ENCODE results near the gene CCDC88C. TPM values are rescaled to one million over a fixed set of nuclear protein-coding genes. Genes with fewer than 3 reads are reported as not detected.

The CCDC88C gene
- total RNA-seq, 1 experiment from 2014 or later = 29.8 TPM

- POLR2A ChIA-PET = no interaction called here
- H3K4me3 Mint-ChIP-seq (ENCODE audit: unreplicated experiment) = no peak overlapping the region
- TF ChIP-seq CTCF (IDR thresholded peaks at IDR 0.05; ENCODE audit: insufficient read depth in 1 of 2, low read depth in 1 of 2, low read length in 1 of 2, severe bottlenecking in 1 of 2, unreplicated experiment in 1 of 2) = no peak
- CTCF ChIA-PET = no interaction called here
- H3K9me3 Mint-ChIP-seq (ENCODE audit: unreplicated experiment) = no peaks in the 10 kb centered on the region
- no peaks in the 10 kb centered on the region for H3K27me3 Mint-ChIP-seq (ENCODE audit: insufficient read depth, unreplicated experiment)
- H3K9me3 ChIP-seq = no peaks in the 10 kb centered on the region
- H3K4me3 ChIP-seq (ENCODE audit: low read depth, low read length) = no peak overlapping the region
- no peak overlapping the region for H3K27ac Mint-ChIP-seq (ENCODE audit: unreplicated experiment)
- H3K4me1 Mint-ChIP-seq (ENCODE audit: low read depth, unreplicated experiment) = no peaks in the 10 kb centered on the region
- no peaks in the 10 kb centered on the region for H3K27me3 ChIP-seq (replicated peaks; ENCODE audit: control insufficient read depth, insufficient read depth, low read length)
- H3K36me3 ChIP-seq (ENCODE audit: control insufficient read depth, insufficient read depth, low read length) = no peaks in the 10 kb centered on the region
- intact Hi-C loops (cut with micrococcal nuclease; ENCODE audit: unreplicated experiment) = no loop called here
- no peaks in the 10 kb centered on the region for H3K36me3 Mint-ChIP-seq (ENCODE audit: insufficient read depth, unreplicated experiment)
- no TSS peak for BruUV-seq (replicated peaks)
- DNase-seq = no peak
- no peaks in the 10 kb centered on the region for H3K4me1 ChIP-seq
Observed at GRCh38 chr14:91369628-91370445, 47.8 kb downstream of the CCDC88C start.

- no peak overlapping the region for H3K4me3 ChIP-seq (ENCODE audit: low read depth, low read length)
Observed at GRCh38 chr14:91368776-91369416, 48.7 kb downstream of the CCDC88C start.

More at GRCh38 chr14:91368776-91369416, 48.7 kb downstream of the CCDC88C start:
- BruUV-seq (replicated peaks) = no TSS peak
- no peak for DNase-seq
- no peak for TF ChIP-seq CTCF (IDR thresholded peaks at IDR 0.05; ENCODE audit: insufficient read depth in 1 of 2, low read depth in 1 of 2, low read length in 1 of 2, severe bottlenecking in 1 of 2, unreplicated experiment in 1 of 2)
- intact Hi-C loops (cut with micrococcal nuclease; ENCODE audit: unreplicated experiment) = no loop called here
- no peaks in the 10 kb centered on the region for H3K27me3 ChIP-seq (replicated peaks; ENCODE audit: control insufficient read depth, insufficient read depth, low read length)
- no peaks in the 10 kb centered on the region for H3K9me3 ChIP-seq
- H3K4me3 Mint-ChIP-seq (ENCODE audit: unreplicated experiment) = no peak overlapping the region
- no peaks in the 10 kb centered on the region for H3K27me3 Mint-ChIP-seq (ENCODE audit: insufficient read depth, unreplicated experiment)
- peak overlapping the region; percentile 50 for H3K27ac Mint-ChIP-seq (ENCODE audit: unreplicated experiment)
- ChIA-PET CTCF (no interaction called here), POLR2A (no interaction called here)
- no peaks in the 10 kb centered on the region for H3K4me1 Mint-ChIP-seq (ENCODE audit: low read depth, unreplicated experiment)
- H3K36me3 ChIP-seq (ENCODE audit: control insufficient read depth, insufficient read depth, low read length) = no peaks in the 10 kb centered on the region
- no peaks in the 10 kb centered on the region for H3K9me3 Mint-ChIP-seq (ENCODE audit: unreplicated experiment)
- no peaks in the 10 kb centered on the region for H3K36me3 Mint-ChIP-seq (ENCODE audit: insufficient read depth, unreplicated experiment)
- no peaks in the 10 kb centered on the region for H3K4me1 ChIP-seq
